NT2/D1 (cell line): ENCODE data around the gene SNX13.

Source experiments
- SUZ12 ChIP-seq: IDR thresholded peaks from 2 replicates; pipeline ENCODE4 v1.6.1; 2011; ENCODE audit not compliant: insufficient read length, insufficient read depth; ENCODE audit errors: extremely low read depth
- ZNF274 ChIP-seq: IDR thresholded peaks from 2 replicates; pipeline ENCODE4 v1.6.1; 2011; ENCODE audit warnings: mild to moderate bottlenecking, low read depth, low read length

DNA sequence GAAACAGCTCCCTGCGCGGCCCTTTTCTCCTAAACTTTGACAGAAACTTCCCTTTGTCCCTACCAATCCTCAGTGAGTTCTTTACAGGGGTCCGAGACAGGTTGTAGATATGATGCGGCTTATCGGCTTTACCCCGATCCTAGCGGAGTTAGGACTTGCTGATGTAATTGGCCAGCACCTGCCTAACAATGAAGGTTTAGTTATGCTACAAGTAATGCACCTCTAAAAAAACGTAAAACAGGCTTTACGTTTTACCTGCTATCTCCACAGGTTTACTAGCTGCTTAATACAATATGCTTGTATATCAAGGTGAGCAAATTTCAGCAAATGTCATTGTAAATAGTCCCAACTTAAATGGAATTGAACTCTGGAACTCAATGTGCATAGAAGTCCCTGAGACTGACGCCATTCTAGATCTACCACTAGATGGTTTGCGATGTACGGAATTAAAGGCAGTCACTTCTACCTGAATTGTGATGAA, 697 bp upstream of the SNX13 start:
- TF ChIP-seq SUZ12 (no peak), ZNF274 (no peak)
